ENCODE results near the gene GATAD1.
A peak's percentile ranks its signal among the peaks of the same experiment; 100 is the strongest.
"Not testable (repeated sequence)": the region's sequence is repeated elsewhere in the genome, so short reads cannot be mapped to it uniquely, and the experiment has no call there.

Gene GATAD1

GRCh38 chr7:92447345-92448204, at the start of gene GATAD1:
Gene GATAD1 (plus strand): TSS chr7:92447482. CDS start chr7:92447730, 248 bp downstream.
- peak; percentile 63 to 88 (median 74) for DNase-seq

GRCh38 chr7:92397542-92397941, 49.7 kb upstream of the GATAD1 start:
- no peak for DNase-seq

GRCh38 chr7:92400013-92400412, 47.3 kb upstream of the GATAD1 start:
- no peak for DNase-seq

- no peak for DNase-seq
Measured at GRCh38 chr7:92402920-92403759, 44.1 kb upstream of the GATAD1 start.

GRCh38 chr7:92403760-92404074, 43.6 kb upstream of the GATAD1 start:
- no peak for DNase-seq

- peak in 1 of 6 experiments; percentile 3 for DNase-seq
Measured at GRCh38 chr7:92404170-92404614, 43.1 kb upstream of the GATAD1 start.

- DNase-seq: no peak
Measured at GRCh38 chr7:92409357-92409756, 37.9 kb upstream of the GATAD1 start.

GRCh38 chr7:92410162-92410561, 37.1 kb upstream of the GATAD1 start:
- not testable (repeated sequence) for DNase-seq

GRCh38 chr7:92412745-92413144, 34.5 kb upstream of the GATAD1 start:
- DNase-seq: no peak

GRCh38 chr7:92413550-92413949, 33.7 kb upstream of the GATAD1 start:
- DNase-seq: no peak

- no peak for DNase-seq
Measured at GRCh38 chr7:92415225-92415624, 32.1 kb upstream of the GATAD1 start.

GRCh38 chr7:92417913-92418312, 29.4 kb upstream of the GATAD1 start:
- no peak for DNase-seq

- DNase-seq: no peak
Measured at GRCh38 chr7:92421676-92422435, 25.4 kb upstream of the GATAD1 start.

GRCh38 chr7:92422926-92423325, 24.4 kb upstream of the GATAD1 start:
- no peak for DNase-seq

GRCh38 chr7:92423710-92424131, 23.6 kb upstream of the GATAD1 start:
- no peak for DNase-seq

- peak in 3 of 6 experiments; percentile 6 to 11 (median 6) for DNase-seq
Measured at GRCh38 chr7:92425311-92425947, 21.9 kb upstream of the GATAD1 start.

GRCh38 chr7:92427193-92427592, 20.1 kb upstream of the GATAD1 start:
- no peak for DNase-seq

- DNase-seq: no peak
Measured at GRCh38 chr7:92432299-92432946, 14.9 kb upstream of the GATAD1 start.

- no peak for DNase-seq
Measured at GRCh38 chr7:92433019-92433418, 14.3 kb upstream of the GATAD1 start.

- no peak for DNase-seq
Measured at GRCh38 chr7:92435542-92435941, 11.7 kb upstream of the GATAD1 start.

GRCh38 chr7:92436612-92437445, 10.5 kb upstream of the GATAD1 start:
- DNase-seq: no peak

All from stimulated activated naive CD4-positive, alpha-beta T cell (primary cell).